Testis (tissue), 2 donors: ENCODE data around the gene FHIT.

Experiments
- POLR2A ChIP-seq: fragments of 450-650 bp; IDR thresholded peaks from one replicate; pipeline ENCODE4 v1.6.1; 2017; ENCODE audit warnings: antibody characterized with exemption, mild to moderate bottlenecking, moderate library complexity
- TF ChIP-seq, protein P1 (sequence below), 3 experiments: fragments of 450-650 bp in 2 of 3; fragments of 200-600 bp in 1 of 3; sonication (generic) in 1 of 3; IDR thresholded peaks; one replicate each; pipeline ENCODE4 v1.5.1; 2016 to 2019; ENCODE audit warnings: antibody characterized with exemption in 3 of 3, mild to moderate bottlenecking in 2 of 3, moderate library complexity in 1 of 3

DNA sequence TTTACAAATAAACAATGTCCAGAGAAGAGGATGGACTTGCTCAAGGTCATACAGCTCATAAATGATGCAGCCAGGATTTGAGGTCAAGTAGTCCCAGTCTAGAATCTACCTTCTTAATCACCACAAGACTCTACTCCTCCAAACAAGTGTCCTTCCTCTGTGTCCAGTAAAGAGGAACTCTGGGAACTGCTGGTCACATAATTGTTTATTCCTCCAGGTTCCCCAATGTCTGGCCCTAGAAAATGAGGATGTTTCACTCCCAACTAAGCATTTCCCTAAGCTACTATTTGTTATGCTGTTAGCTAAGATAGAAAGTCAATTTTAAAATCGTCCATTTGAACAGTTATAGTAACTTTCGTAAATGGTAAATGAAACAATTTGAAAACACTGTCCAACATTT is 192.4 kb downstream of the FHIT start:
- TF ChIP-seq, protein P1, sequence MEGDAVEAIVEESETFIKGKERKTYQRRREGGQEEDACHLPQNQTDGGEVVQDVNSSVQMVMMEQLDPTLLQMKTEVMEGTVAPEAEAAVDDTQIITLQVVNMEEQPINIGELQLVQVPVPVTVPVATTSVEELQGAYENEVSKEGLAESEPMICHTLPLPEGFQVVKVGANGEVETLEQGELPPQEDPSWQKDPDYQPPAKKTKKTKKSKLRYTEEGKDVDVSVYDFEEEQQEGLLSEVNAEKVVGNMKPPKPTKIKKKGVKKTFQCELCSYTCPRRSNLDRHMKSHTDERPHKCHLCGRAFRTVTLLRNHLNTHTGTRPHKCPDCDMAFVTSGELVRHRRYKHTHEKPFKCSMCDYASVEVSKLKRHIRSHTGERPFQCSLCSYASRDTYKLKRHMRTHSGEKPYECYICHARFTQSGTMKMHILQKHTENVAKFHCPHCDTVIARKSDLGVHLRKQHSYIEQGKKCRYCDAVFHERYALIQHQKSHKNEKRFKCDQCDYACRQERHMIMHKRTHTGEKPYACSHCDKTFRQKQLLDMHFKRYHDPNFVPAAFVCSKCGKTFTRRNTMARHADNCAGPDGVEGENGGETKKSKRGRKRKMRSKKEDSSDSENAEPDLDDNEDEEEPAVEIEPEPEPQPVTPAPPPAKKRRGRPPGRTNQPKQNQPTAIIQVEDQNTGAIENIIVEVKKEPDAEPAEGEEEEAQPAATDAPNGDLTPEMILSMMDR (IDR thresholded peaks at IDR 0.05) = no peak
- TF ChIP-seq POLR2A = no peak
